Stimulated activated CD4-positive, alpha-beta T cell treated with anti-CD3 and anti-CD28 coated beads, Interleukin-12 subunit alpha, Interleukin-12 subunit beta, amount 100 ng/mL, for 4 hours (primary cell): Measurements from ENCODE around the gene NR2C1.
"Not testable (repeated sequence)": the region's sequence is repeated elsewhere in the genome, so short reads cannot be mapped to it uniquely, and the experiment has no call there.

Experiments used
- DNase-seq: peaks from one replicate; pipeline ENCODE4 v3.0.0-alpha.2; 2020

NR2C1 gene

GRCh38 chr12:94997726-94998125 lies 75.7 kb downstream of the NR2C1 start:
- no peak for DNase-seq

GRCh38 chr12:94997061-94997460 lies 76.4 kb downstream of the NR2C1 start:
- no peak for DNase-seq

- no peak for DNase-seq
Observed at GRCh38 chr12:94994312-94994711, 79.1 kb downstream of the NR2C1 start.

- not testable (repeated sequence) for DNase-seq
Observed at GRCh38 chr12:94993855-94994254, 79.6 kb downstream of the NR2C1 start.

GRCh38 chr12:94990222-94990621 lies 83.2 kb downstream of the NR2C1 start:
- DNase-seq, result no peak

- DNase-seq, result no peak
Observed at GRCh38 chr12:94988471-94988870, 84.9 kb downstream of the NR2C1 start.

GRCh38 chr12:94987801-94988200 lies 85.6 kb downstream of the NR2C1 start:
- DNase-seq, result no peak

GRCh38 chr12:94987076-94987669 lies 86.2 kb downstream of the NR2C1 start:
- no peak for DNase-seq

- not testable (repeated sequence) for DNase-seq
Observed at GRCh38 chr12:94985099-94985498, 88.3 kb downstream of the NR2C1 start.

- no peak for DNase-seq
Observed at GRCh38 chr12:94983321-94983720, 90.1 kb downstream of the NR2C1 start.

- no peak for DNase-seq
Observed at GRCh38 chr12:94982456-94982855, 91.0 kb downstream of the NR2C1 start.

GRCh38 chr12:94980577-94980976 lies 92.8 kb downstream of the NR2C1 start:
- no peak for DNase-seq

GRCh38 chr12:94979941-94980340 lies 93.5 kb downstream of the NR2C1 start:
- DNase-seq, result no peak

GRCh38 chr12:94977766-94978468 lies 95.5 kb downstream of the NR2C1 start:
- no peak for DNase-seq

- DNase-seq, result no peak
Observed at GRCh38 chr12:94973221-94973620, 100.2 kb downstream of the NR2C1 start.

GRCh38 chr12:94972795-94973194 lies 100.6 kb downstream of the NR2C1 start:
- DNase-seq, result no peak

- DNase-seq, result no peak
Observed at GRCh38 chr12:94971923-94972322, 101.5 kb downstream of the NR2C1 start.

GRCh38 chr12:94970560-94970959 lies 102.9 kb downstream of the NR2C1 start:
- no peak for DNase-seq
